HAP-1 (cell line): ENCODE data around the gene SECISBP2.
"Not testable (repeated sequence)": the region's sequence is repeated elsewhere in the genome, so short reads cannot be mapped to it uniquely, and the experiment has no call there.

ENCODE experiments used
- DNase-seq, 2 experiments: peaks; one replicate each; pipeline ENCODE4 v3.0.0-alpha.2; 2016 to 2020; ENCODE audit warnings: low spot score in 2 of 2
- H3K27me3 ChIP-seq: fragments of 250-450 bp; sonication (Bioruptor Pico); 2 replicates; pipeline ENCODE4 v1.5.1; 2020; ENCODE audit warnings: low read depth, mild to moderate bottlenecking, moderate library complexity
- H3K36me3 ChIP-seq: fragments of 250-450 bp; sonication (Bioruptor Pico); replicated peaks from 2 replicates; pipeline ENCODE4 v1.5.1; 2020; ENCODE audit warnings: mild to moderate bottlenecking
- H3K4me1 ChIP-seq: fragments of 250-450 bp; sonication (Bioruptor Pico); 2 replicates; pipeline ENCODE4 v1.5.1; 2020; ENCODE audit warnings: mild to moderate bottlenecking
- H3K4me3 ChIP-seq: fragments of 250-450 bp; sonication (Bioruptor Pico); 2 replicates; pipeline ENCODE4 v1.5.1; 2020; ENCODE audit warnings: mild to moderate bottlenecking, moderate library complexity
- H3K9me3 ChIP-seq: fragments of 250-450 bp; sonication (Bioruptor Pico); 2 replicates; pipeline ENCODE4 v1.5.1; 2020; ENCODE audit warnings: mild to moderate bottlenecking, moderate library complexity
- in situ Hi-C: fragments of 300-500 bp; cut with MboI; formaldehyde crosslinking; loops from 3 replicates; pipeline ENCODE4 v1.14.3; 2020; ENCODE audit warnings: low sequenced_read_pairs, inconsistent platforms, mixed read lengths

The SECISBP2 gene

DNA sequence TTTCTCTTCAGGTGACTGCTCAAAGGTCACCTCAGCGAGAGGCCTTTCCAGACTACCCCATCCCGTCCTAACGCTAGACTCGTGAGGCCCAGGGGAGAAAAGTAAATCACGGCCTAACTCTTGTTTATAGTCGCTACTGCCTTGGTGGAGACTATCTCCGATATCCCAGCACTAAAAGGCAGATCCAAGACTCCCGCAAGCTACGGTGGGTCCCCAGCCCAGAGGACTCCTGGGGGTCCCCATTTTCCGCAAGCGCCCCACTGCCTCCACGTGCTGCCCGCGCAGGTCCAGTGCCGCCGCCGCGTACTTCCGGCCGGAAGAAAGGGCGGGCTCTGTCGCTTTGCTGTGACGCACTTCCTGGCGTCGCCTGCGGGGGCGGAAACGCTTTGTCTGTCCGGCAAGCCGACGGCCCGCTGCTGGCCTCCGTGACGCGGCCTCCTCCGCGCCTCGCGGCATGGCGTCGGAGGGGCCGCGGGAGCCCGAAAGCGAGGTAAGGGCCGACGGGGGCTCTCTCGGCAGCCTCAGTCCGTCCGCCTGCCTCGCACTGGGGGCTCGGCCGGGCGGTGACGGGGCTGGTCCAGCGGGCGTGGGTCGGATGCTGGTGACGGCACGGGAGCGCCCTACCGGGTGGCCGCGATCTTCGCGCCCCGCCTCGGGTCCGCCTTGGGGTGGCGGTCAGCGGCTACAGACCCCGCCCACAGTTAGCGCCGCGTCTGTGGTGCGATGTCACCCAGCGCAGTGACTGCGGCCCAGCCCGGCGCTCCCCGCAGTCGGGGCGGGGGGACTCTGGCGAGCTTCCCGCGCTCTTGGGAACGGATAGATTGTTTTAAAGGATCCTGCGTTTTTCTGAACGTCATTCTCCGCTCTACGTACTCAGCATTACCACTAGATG lies at the start of gene SECISBP2:
Gene SECISBP2 (plus strand): TSS at position 378 of the 892 bp plus-strand sequence. CDS start 77 bp downstream, at position 455.
- Histone ChIP-seq H3K36me3 (peaks cover 51% of the 10 kb centered on the region), H3K4me1 (peaks cover 41% of the 10 kb centered on the region), H3K4me3 (peak within 1 kb of the TSS; percentile 68), H3K9me3 (no peaks in the 10 kb centered on the region), H3K27me3 (no peaks in the 10 kb centered on the region)
- DNase-seq: peak; percentile 94
- in situ Hi-C loops: loop anchor here (25.0 kb wide), 1 partner anchor 344 kb away; no protein-coding TSS in a partner anchor

DNA sequence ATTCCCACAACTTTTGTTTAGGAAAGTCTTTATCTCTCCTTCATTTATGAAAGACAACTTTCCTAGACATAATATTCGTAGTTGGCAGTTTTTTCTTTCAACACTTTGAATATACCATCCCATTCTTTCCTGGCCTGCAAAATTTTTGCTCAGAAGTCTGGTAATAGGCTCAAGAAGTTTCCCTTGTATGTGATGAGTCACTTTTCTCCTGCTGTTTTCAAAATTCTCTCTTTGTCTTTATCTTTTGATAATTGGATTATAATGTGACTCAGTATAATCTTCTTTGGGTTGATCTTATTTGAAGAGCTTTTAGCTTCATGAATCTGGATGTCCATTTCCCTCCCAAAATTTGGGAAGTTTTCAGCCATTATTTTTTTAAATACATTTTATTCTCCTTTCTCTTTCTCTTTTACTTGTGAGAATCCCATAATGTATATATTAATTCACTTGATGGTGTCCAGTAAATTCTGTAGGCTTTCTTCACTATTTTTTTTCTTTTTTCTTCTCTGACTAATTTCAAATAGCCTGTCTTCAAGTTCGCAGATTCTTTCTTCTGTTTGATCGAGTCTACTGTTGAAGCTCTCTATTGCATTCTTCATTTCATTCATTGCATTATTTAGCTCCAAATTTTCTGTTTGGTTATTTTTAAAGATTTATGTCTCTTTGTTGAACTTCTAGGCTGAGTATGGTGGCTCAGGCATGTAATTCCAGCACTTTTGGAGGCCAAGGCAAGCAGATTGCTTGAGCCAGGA lies 44.6 kb upstream of the SECISBP2 start:
- no peaks in the 10 kb centered on the region for H3K36me3 ChIP-seq
- H3K4me3 ChIP-seq: no peak overlapping the region
- DNase-seq: no peak
- no peaks in the 10 kb centered on the region for H3K4me1 ChIP-seq
- H3K27me3 ChIP-seq: no peaks in the 10 kb centered on the region
- in situ Hi-C loops: no loop called here
- no peaks in the 10 kb centered on the region for H3K9me3 ChIP-seq

DNA sequence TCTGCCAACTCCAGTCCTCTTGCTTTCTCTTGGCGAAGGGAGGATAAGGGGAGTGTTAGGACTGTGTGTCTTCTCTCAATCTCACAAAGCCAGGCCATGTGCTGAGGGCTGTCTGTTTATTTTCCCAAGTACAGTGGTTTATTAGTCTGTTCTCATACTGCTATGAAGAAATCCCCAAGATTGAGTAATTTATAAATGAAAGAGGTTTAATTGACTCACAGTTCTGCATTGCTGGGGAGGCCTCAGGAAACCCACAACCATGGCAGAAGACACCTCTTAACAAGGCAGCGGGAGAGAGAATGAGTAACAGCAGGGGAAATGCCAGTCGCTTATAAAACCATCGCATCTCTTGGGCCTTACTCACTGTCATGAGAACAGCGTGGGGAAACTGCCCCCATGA lies 43.5 kb upstream of the SECISBP2 start:
- no peak for DNase-seq
- Histone ChIP-seq H3K27me3 (no peaks in the 10 kb centered on the region), H3K4me1 (no peaks in the 10 kb centered on the region), H3K4me3 (no peak overlapping the region), H3K9me3 (no peaks in the 10 kb centered on the region), H3K36me3 (no peaks in the 10 kb centered on the region)
- in situ Hi-C loops: no loop called here

DNA sequence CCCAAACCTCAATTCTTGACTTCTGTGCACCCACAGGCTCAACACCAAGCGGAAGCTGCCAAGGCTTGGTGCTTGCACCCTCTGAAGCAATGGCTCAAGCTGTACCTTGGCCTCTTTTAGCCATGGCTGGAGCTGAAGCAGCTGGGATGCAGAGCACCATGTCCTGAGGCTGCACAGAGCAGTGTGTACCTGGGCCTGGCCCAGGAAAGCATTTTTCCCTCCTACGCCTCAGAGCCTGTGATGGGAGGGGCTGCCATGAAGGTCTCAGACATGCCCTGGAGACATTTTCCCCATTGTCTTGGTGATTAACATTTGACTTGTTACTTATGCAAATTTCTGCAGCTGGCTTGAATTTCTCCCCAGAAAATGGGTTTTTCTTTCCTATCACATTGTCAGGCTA lies 42.3 kb upstream of the SECISBP2 start:
- H3K9me3 ChIP-seq, H3K36me3 ChIP-seq, DNase-seq, H3K4me1 ChIP-seq, in situ Hi-C loops, H3K27me3 ChIP-seq, H3K4me3 ChIP-seq: not testable (repeated sequence)

GRCh38 chr9:89277043-89277442 lies 41.3 kb upstream of the SECISBP2 start:
- in situ Hi-C loops: no loop called here
- no peaks in the 10 kb centered on the region for H3K9me3 ChIP-seq

GRCh38 chr9:89277454-89277853 lies 40.8 kb upstream of the SECISBP2 start:
- H3K36me3 ChIP-seq: no peaks in the 10 kb centered on the region
- in situ Hi-C loops: no loop called here
- no peaks in the 10 kb centered on the region for H3K9me3 ChIP-seq
- H3K4me1 ChIP-seq: no peaks in the 10 kb centered on the region
- no peak for DNase-seq
- no peaks in the 10 kb centered on the region for H3K27me3 ChIP-seq
- no peak overlapping the region for H3K4me3 ChIP-seq

More at GRCh38 chr9:89277043-89277442, 41.3 kb upstream of the SECISBP2 start:
- H3K27me3 ChIP-seq: no peaks in the 10 kb centered on the region
- H3K4me3 ChIP-seq: no peak overlapping the region
- H3K4me1 ChIP-seq: no peaks in the 10 kb centered on the region
- H3K36me3 ChIP-seq: no peaks in the 10 kb centered on the region
- DNase-seq: no peak

DNA sequence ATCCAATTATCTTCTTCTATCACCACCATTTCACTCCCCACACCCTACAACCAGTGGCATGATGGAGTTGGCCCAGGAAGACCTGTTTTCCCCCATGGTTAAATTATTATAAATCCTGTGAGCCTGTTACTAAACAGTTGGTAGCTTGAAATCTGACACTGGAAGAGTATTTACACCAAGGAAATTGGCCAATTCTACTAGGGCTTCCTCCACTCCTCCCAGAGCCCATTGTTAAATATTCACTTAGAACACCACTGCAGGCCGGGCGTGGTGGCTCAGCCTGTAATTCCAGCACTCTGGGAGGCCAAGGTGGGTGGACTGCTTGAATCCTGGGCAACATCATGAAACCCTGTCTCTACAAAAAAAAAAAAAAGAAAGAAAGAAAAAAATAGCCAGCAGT lies 39.7 kb upstream of the SECISBP2 start:
- no peaks in the 10 kb centered on the region for H3K9me3 ChIP-seq
- in situ Hi-C loops: no loop called here
- H3K4me1 ChIP-seq: no peaks in the 10 kb centered on the region
- no peaks in the 10 kb centered on the region for H3K27me3 ChIP-seq
- no peaks in the 10 kb centered on the region for H3K36me3 ChIP-seq
- H3K4me3 ChIP-seq: no peak overlapping the region
- DNase-seq: no peak

- Histone ChIP-seq H3K4me1 (no peaks in the 10 kb centered on the region), H3K36me3 (no peaks in the 10 kb centered on the region), H3K9me3 (no peaks in the 10 kb centered on the region), H3K27me3 (no peaks in the 10 kb centered on the region), H3K4me3 (no peak overlapping the region)
- peak; percentile 5 to 51 for DNase-seq
- in situ Hi-C loops: no loop called here
Observed at GRCh38 chr9:89278997-89279739, 39.1 kb upstream of the SECISBP2 start.

- Histone ChIP-seq H3K27me3 (no peaks in the 10 kb centered on the region), H3K4me1 (no peaks in the 10 kb centered on the region), H3K4me3 (no peak overlapping the region), H3K36me3 (no peaks in the 10 kb centered on the region), H3K9me3 (no peaks in the 10 kb centered on the region)
- no peak for DNase-seq
- in situ Hi-C loops: no loop called here
Observed at GRCh38 chr9:89281106-89281505, 37.2 kb upstream of the SECISBP2 start.

- H3K36me3 ChIP-seq, H3K9me3 ChIP-seq, DNase-seq, H3K4me3 ChIP-seq, H3K27me3 ChIP-seq, in situ Hi-C loops, H3K4me1 ChIP-seq: not testable (repeated sequence)
Observed at GRCh38 chr9:89282248-89282968, 35.9 kb upstream of the SECISBP2 start.

DNA sequence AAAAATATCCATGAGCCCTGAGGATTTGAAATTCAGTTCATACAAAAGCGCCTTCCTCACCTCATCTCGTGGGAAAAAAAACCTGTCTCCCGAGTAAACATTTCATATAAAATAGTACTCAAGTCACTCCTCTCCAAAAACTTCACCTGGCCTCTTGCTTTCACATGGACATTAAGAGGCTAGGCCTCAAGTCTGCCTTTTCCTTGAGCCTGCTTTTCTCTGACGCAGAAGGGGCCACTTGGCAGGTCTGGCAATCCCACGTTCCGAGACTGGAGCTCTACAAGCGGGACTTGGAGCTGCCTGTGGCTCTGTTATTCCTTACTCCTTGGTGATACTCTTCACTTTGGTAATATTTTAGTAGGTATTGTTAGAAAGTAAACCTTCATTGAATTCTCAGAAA lies 34.2 kb upstream of the SECISBP2 start:
- no peak for DNase-seq
- H3K4me3 ChIP-seq: no peak overlapping the region
- no peaks in the 10 kb centered on the region for H3K4me1 ChIP-seq
- no peaks in the 10 kb centered on the region for H3K36me3 ChIP-seq
- no peaks in the 10 kb centered on the region for H3K9me3 ChIP-seq
- no peaks in the 10 kb centered on the region for H3K27me3 ChIP-seq
- in situ Hi-C loops: no loop called here

DNA sequence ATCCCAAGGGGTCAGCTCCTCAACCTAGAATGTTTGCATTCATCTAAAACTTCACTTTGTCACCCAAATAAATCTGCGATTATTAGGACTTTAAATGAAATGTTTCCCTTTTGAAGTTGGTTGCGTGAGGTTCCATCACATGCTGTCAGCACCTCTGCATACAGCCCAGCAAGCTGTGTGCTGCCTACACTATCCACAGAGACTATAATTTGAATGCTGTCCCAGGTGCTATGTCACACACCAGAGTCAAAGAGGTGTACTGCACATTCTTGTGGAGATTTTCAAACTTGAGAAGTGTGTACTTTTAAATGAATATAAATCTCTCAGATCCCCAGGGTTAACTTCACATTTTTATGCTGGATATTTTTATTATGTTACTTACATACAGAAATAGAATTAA lies 26.6 kb upstream of the SECISBP2 start:
- no peaks in the 10 kb centered on the region for H3K36me3 ChIP-seq
- no peak for DNase-seq
- no peaks in the 10 kb centered on the region for H3K9me3 ChIP-seq
- H3K27me3 ChIP-seq: no peaks in the 10 kb centered on the region
- H3K4me3 ChIP-seq: no peak overlapping the region
- in situ Hi-C loops: no loop called here
- no peaks in the 10 kb centered on the region for H3K4me1 ChIP-seq

DNA sequence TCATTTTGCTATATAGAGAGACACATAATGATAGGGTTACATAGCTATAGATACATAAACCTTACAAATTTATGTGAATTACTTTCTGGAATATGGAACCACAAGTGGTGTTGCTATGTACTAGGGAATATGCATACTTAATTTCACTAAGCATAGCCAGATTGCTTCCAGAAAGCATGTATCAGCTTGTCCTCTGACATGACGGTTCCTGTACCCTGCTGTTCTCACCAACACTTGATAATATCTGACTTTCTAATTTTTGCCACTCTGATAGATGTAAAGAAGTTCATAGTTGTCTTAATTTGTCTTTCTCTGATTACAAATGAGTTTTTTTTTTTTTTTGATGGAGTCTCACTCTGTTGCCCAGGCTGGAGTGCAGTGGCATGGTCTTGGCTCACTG lies 25.3 kb upstream of the SECISBP2 start:
- in situ Hi-C loops: no loop called here
- DNase-seq: no peak
- Histone ChIP-seq H3K27me3 (no peaks in the 10 kb centered on the region), H3K4me1 (no peaks in the 10 kb centered on the region), H3K4me3 (no peak overlapping the region), H3K36me3 (no peaks in the 10 kb centered on the region), H3K9me3 (no peaks in the 10 kb centered on the region)
